Left lobe of liver (tissue), 2 donors: ENCODE measurements around the gene MAP3K9. TPM values are rescaled to one million over a fixed set of nuclear protein-coding genes. Genes with fewer than 3 reads are reported as not detected.

Experiments used
- ATAC-seq: fragments of 200-7000 bp; cut with Tn5 transposase; one replicate; pipeline ENCODE4 v1.9.1; 2020; ENCODE audit warnings: mild to moderate bottlenecking, moderate library complexity
- DNase-seq: peaks from one replicate; pipeline ENCODE4 v3.0.0-alpha.2; 2020; ENCODE audit warnings: low spot score
- total RNA-seq: library from RNA; stranded (reverse); gene quantifications from one replicate; pipeline ENCODE4 v1.2.1, GENCODE V29; 2021
- donor health status: DM: no; HTN: no; CAD: no; lungs with moderate emphysema.
- donor health status: DM: no; HTN: yes; CAD: no.

The MAP3K9 gene
- total RNA-seq, 1 donor from 2014 or later = 3.1 TPM

DNA sequence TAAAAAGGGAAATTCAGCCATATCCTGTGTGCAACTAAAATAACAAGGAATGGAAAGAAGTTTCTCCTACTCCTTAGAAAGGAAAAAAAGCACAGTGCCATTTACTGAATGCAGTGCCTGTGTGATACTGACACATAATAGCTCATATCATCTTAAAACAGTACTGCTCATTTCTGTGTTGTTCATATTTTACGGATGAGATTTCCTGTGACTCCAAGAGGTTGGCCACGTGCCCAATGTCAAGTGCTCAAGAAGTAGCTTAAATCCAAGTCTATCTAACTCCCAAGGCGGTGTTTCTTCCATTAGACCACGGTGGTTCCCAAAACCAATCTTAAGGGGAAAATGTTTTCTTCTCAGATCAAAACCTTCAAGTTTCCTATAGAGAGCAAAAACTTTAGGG is 20.0 kb downstream of the MAP3K9 start:
- DNase-seq = no peak
- ATAC-seq = no peak

DNA sequence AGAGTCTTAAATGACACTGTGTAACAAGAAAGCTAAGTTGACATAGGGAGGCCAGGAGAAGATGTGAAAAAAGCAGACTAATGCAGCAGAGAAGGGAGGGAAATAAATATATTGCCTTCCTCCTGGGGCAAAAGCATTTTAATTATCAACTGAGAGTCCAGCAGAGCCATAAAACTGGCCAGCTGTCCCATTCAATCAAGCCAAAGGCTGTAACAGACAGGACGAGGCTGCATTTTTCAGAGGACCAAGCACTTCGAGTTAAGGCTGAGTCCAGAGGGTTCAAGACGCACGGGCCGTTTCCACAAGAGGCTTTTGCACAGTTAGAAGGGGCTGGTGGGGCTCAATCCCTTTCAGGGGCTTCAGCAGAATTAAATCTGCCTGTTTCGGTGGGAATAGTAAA is 20.4 kb downstream of the MAP3K9 start:
- DNase-seq = no peak
- ATAC-seq = no peak

DNA sequence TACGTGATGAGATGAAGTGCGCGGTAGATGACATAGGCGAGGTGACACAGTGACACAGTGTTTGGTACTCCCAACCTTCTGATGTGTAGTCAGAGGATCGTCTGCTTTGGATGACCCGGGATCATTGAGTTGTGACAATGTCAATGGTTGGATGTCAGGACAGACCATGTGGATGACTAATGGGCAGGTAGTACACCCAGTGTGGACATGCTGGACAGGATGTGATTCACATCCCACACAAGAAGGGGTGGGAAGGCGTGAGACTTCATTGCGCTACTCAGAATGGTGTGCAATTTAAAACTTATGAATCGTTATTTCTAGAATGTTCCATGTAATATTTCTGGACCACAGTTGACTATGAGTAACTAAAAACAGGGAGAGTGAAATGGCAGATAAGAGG is 23.8 kb downstream of the MAP3K9 start:
- DNase-seq (no peak), ATAC-seq (no peak)

DNA sequence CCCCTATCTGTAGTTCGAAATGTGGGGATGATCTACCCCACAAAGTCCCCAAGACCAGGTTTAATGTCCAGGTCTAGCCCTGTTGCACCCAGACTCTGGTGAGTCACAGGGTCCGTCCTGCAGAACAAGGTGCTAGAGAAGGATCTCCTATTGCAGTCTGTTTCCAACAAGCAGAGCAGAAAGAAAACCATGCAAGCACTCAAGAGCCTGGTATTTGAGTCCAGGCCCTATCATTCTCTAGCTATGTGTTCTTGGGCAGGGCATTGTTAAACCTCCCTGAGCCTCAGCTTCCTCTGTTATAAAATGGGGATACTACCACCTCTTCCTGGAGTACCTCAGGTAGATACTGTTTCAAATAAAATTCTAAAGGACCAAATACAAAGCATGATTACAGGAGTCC is 24.4 kb downstream of the MAP3K9 start:
- no peak for ATAC-seq
- DNase-seq = no peak

DNA sequence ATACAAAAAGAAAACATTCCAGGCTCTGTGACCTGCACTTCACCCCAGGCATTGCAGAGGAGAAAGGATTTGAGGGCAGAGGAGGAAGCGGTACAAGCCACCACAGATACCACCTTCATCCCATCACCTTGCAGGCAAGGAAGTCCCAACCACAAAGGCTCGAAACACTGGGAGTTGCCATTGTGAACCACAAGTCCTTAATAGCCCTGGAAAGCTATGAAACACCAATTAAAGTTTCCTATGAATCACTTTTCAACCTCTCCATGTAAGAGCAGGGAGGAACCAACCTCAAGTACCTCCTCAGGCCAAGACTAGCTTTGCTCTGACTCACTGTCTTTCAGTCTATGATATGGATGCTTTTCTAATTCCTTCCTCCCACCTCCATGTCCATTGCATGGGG is 27.0 kb downstream of the MAP3K9 start:
- DNase-seq = no peak
- ATAC-seq = no peak

DNA sequence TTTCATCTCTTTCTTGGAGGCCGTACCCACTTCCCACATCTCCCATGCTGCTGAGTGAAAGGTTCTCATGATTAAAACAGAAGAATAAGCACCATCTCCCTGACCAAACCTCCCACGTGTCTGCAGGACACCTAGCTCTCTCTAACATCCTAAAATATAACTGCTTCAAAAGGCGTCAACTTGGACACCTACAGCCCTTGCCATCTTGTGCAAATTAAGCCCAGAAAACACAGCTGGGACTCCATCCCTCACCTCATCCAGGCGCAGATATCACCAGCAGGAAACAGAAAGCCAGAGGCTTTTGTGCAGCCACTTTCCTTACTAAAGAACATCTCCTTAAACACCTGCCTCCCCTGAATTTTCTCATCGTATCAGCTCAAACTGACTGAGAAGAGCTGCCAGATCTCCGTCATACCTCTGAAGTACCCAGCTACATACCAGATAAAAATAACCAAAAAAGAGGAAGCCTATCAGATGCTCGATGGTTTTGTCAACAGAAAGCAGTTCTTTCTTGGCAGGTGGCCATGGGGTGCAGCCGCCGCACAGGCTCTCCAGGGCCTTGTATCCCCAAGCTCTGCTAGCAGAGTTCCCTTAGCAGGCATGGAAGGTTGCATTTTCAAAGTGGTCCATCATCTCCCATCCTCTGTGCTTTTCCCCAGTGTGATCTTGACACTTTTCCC is 28.8 kb downstream of the MAP3K9 start:
- ATAC-seq = no peak
- no peak for DNase-seq

DNA sequence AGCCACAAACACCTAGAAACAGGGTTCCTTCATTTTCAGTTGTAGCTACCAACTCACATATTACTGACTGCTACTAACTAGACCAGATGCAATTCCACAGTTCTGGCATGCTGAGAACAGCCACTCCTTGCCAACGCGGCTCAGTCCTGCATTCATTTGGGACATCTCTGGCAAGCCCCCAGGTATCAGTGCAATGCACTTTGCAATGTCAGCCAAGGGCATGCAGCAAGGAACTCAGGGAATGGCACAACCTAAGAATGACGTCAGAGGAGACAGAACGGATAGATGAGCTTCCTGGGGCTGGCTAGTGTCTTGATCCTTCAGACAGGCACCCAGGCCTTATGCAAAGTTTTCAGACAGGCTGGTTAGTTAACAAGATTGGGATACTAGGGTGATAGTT is 29.6 kb downstream of the MAP3K9 start:
- peak; percentile 87 for DNase-seq
- ATAC-seq = peak; percentile 95

DNA sequence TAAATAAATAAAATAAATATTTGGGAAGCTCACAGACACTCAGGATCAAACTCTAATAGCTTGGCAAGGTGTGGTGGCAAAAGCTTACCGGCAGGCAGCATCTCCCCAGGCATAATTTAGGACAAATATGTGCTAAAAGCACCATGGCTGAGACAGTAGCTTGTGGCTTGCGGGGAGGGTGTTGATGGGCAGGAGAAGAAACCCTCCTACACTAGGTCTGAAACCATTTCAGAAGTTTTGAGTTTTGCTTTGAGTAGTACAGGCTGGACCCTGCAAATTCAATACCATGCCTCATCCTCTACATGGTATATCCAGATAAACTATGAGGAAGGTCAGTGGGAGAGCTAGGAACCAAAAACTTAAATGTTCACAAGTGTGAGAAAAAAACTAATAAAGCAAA is 33.1 kb downstream of the MAP3K9 start:
- ATAC-seq (no peak), DNase-seq (no peak)

DNA sequence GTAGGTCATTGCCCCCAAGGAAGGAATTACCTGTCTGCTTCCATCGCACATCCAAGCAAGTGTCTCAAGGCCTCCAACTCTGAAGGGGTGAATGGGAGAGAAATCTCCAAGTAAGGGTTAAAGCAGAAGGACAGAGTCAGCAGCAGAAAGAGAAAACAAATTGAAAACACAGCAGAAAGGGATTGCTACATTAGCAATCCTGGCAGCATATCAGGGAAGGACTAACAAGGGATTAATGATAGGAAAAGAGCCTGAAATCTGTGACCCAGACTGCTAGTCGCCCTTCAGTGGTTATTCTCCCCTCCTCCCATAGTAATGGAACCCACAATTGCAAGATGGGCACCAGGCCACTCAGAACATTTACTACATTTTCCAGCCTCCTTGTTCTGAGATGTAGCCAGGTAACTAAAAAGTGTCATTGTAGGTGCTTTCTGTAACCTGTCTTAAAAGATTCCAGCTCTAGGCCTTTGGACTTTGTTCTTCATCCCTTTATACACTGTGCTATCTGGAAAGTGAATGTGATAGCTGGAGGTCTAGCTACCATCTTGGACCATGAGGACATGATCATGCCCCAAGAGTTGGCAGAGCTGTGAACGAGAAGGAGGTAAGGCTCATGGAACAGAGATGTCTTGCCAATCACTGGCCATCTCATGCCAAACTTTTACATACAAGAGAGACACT is 36.0 kb downstream of the MAP3K9 start:
- no peak for DNase-seq
- ATAC-seq = peak; percentile 88

DNA sequence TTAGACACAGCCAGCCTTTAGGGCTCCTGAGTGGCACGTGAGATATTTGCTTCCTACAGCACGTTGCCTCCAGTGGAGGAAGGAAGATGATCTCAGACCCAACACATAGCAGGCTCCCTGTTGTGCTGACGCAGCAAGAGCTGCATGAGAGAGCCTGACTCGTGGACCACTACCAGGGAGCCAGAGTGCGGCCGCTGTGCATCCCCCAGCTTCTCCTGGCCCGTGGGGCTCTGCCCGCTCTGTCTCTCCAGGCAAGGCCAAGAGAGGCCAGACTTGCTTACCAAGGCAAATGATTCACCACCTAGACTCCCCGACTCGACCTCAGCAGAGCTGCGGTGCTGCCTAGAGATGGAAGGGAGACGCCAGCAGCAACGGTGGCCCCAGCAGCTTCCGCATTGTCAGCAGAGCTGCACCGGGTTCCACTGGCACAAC is 37.5 kb downstream of the MAP3K9 start:
- no peak for ATAC-seq
- DNase-seq = no peak

DNA sequence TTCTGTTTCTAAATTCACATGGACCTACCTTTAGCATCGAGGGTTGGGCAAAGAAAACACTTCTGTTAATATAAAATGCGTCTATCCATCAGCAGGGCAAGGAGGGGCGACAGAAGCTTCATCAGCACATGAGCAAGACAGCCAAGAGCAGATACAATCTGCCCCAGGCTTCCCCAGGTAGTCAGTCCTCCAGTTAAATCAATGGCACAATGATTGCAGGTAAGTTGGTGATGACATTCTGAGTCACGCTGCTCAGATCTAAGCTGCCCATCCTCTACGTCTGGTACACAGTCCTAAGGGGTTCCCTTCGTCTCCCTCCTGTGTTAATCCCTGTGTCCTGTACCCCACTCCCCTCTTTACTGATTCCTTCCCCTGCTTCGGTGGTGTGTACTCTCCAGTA is 38.8 kb downstream of the MAP3K9 start:
- ATAC-seq (no peak), DNase-seq (no peak)

DNA sequence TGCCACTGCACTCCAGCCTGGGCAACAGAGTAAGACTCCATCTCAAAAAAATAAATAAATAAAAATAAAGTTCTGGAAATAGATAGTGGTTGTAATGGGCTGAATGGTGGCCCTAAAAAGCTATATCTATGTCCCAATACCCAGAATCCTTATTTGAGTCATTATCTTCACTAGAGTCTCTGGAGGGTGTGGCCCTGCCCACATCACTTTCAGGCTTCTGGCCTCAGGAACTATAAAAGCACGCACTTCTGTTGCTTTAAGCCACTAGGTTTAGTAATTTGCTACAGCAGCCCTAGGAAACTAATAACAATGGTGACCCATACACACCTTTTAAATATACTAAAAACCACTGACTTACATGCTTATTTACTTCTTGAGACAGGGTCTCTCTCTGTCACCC is 49.9 kb downstream of the MAP3K9 start:
- DNase-seq (no peak), ATAC-seq (no peak)

DNA sequence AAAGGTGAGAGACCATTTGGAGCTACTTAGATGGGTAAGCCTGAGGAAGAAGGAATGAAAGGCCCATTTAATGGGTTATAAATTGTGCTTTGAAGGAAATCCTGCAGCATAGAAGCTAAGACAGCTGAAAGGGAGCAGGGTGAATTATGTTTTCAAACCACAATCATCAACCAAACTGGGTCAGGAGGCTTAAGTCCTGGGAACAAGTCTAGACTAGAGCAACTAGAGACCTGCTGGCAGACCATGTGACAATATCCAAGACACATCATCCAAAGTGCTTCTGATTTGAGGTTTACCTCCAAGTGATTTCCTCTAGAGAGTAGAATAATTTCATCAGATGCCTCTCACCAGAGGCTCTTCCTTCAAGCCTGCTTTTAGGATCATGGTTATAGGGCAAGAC is 53.7 kb downstream of the MAP3K9 start:
- ATAC-seq (no peak), DNase-seq (no peak)

DNA sequence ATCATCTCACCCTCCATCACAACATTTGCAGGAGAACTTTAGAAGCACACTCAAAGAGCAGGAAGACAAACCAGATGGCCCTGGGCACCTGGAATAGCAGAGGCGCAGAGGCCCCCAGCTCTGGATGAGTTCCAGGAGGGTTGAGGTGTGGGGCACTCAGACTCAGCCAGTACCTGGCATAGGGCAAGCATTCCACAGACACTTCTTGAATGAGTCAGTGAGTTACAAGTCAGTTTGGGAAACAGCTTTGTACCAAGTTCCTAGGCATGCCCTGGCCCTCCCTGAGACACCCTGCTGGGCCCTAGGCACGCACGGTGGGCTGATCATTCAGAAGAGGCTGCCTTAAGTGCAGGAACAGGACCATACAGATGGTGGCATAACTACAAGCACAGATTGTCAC is 54.3 kb downstream of the MAP3K9 start:
- ATAC-seq (no peak), DNase-seq (no peak)

DNA sequence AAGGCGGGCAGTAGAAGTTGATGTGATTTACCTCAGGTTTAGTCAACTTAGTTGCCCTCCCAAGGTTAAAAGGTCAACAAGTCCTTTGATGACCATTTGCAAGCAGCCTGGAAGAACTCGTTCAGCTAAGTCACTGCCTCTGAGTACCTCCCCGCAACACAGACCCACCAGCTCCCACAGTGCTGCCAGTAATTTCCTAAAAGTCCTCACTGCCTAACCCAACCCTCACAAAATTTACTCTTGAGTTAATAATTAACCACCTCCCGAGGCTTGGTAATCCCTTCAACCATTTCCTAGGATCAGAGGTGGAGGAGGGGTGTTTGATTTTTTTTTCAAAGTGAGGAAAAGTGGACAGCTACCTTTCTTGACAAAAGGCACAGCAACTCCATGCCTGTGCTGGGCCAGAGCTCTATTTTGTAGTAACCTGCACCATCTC is 55.8 kb downstream of the MAP3K9 start:
- DNase-seq (peak; percentile 60), ATAC-seq (peak; percentile 95)

DNA sequence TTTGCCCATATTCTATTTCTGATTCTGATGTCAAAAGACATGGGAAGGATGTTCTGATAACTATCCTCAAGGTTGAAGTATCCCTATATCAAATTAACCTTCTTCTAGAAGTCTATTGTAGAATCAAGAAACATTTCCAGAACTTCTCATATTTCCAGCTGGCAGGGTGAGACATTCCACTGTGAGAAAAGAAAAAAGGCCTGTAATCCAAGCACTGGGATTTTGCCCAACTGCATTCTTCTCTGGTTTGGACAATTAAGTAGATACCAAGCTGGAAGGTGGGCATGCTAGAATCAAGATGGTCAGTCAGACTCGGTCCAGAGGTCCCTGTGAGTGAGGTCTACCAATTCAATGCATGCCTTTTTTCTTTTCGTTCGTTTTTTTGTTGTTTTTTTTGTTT is 60.9 kb downstream of the MAP3K9 start:
- ATAC-seq (no peak), DNase-seq (no peak)

DNA sequence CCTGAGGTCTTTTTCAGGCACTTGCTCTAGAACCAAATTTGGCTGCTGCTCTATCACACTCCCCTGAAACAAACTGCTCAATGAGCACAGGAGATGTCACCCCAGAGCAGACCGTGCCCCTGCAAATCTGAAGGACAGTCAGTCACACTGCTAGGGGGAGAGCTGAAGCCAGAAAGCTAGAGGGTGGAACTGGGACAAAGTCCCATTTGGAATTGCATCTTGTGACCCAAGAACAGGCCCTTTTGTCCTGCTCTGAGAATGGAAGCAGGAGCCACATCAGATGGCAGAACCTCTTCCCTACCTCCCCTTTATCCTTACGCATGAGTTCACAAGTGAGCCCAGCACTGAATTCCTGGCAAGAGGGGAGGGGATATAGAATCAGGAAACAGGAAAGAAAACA is 64.7 kb downstream of the MAP3K9 start:
- ATAC-seq (no peak), DNase-seq (no peak)

DNA sequence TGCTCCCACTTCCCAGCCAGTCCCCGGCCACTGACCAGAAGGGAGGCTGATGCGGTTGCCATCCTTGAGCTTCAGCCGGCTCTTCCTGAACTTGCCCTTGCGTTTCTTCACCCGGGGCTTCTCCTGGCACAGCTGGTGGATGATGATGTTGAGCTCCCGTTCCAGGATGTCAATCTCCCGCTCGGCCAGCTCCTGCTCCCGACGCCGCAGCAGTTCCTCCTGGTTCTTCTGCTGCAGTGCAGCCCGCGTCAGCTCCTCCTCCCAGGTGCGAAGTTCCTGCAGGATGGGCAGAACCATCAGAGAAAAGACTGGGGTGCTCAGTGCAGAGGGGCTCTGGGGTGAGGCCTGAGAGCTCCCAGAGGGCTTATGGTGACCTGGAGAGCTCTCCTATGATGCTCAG is 67.0 kb downstream of the MAP3K9 start:
- ATAC-seq (no peak), DNase-seq (no peak)

DNA sequence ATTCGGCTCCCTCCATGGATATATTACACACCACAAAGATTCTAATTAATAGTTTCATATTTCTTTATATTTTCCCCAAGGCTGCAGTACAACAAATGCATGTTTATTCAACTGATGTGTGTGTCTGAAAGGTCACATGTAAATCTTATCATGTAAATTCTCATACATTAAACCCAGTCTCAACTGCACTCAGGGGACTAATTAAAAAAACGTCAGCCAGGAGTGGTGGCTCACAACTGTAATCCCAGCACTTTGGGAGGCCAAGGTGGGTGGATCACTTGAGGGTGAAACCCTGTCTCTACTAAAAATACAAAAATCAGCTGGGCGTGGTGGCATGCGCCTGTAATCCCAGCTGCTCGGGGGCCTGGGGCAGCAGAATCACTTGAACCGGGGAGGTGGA is 67.8 kb downstream of the MAP3K9 start:
- ATAC-seq = no peak

DNA sequence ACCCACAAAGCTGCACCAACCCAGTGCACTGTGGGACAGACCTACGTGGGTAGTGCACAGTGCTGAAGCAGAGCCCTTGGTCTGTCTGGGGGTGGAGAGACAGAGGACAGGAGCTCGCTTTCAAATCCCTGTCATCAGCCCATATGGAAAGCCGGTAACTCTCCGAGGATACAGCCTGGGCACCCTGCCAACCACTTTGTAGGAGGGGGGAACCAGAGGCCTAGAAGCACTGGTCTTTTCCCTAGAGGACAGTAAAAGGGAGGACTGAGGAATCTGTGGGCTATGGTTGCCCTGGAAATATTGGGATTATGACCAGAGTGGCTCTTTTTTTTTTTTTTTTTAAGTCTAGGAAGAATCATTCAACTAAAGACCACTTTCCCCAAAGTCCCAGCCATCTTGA is 74.3 kb downstream of the MAP3K9 start:
- ATAC-seq (no peak), DNase-seq (no peak)

More for the DNA sequence above, 67.8 kb downstream of the MAP3K9 start:
- DNase-seq = no peak

DNA sequence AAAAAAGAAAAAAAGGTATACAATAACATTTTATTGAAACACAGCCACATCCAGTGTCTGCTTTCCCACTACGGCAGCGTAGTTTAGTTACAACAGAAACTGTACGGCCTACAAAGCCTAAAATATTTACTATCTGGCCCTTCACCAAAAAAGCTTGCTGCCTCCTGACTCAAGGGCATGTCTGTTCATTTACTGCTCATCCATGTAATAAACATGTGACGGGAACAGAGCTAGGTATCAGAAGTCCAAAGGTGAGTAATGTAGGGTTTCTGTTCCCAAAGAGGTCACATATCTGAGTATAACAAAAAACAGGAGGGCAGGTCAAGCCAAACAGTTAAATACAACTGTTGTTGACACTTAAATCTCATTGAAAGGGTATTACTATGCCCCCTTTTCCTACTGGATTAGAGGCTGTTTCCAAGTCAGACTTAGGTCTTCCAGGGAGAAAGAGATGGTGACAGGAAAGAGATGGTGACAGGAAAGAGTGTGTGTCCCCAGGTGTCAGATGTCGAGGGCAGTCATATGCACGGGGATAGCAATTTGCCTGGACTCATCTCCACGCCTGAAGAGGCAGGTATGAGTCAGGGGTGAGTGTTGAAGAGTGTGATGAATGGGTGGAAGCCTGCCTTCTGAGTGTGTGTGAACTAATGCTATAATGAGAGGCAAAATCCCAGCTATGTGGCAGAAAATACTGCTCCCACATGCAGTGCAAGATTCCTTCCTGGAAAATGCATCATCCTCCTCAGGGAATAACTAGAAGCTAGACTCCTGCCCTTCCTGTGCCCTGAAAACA is 77.7 kb downstream of the MAP3K9 start:
- ATAC-seq = peak; percentile 80
- DNase-seq = no peak

DNA sequence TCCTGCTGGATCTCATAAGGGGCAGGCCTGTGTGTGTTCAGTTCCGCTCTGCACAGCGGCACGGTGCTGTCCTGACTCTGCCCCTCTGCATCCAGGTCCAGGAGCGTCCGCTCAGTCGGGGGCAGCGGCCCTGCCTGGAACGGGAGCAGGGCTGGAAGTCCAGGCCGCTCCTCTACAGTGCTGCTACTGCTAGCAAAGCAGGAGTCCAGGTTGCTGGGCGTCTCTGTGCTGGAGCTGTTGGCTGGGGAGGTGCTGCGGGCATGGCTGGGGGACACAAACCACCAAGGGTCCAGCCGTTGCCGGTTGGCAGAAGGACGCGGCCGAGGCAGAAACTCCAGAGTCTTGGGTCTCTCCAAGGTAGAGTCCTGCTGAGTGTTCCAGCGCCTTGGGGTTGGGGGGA is 78.9 kb downstream of the MAP3K9 start:
- ATAC-seq = no peak
- DNase-seq = no peak
